ENCODE data around the gene FAM118A.
"Not testable (repeated sequence)": the region's sequence is repeated elsewhere in the genome, so short reads cannot be mapped to it uniquely, and the experiment has no call there.

Gene FAM118A

GRCh38 chr22:45328822-45329529 lies 19.2 kb downstream of the FAM118A start:
- in situ Hi-C loops (cut with MboI; ENCODE audit: low sequenced_read_pairs), result no loop called here

- in situ Hi-C loops (cut with MboI; ENCODE audit: low sequenced_read_pairs), result no loop called here
Measured at GRCh38 chr22:45329530-45329936, 19.8 kb downstream of the FAM118A start.

- in situ Hi-C loops (cut with MboI; ENCODE audit: low sequenced_read_pairs), result no loop called here
Measured at GRCh38 chr22:45330548-45330947, 20.8 kb downstream of the FAM118A start.

GRCh38 chr22:45331486-45331885 lies 21.8 kb downstream of the FAM118A start:
- in situ Hi-C loops (cut with MboI; ENCODE audit: low sequenced_read_pairs), result no loop called here

DNA sequence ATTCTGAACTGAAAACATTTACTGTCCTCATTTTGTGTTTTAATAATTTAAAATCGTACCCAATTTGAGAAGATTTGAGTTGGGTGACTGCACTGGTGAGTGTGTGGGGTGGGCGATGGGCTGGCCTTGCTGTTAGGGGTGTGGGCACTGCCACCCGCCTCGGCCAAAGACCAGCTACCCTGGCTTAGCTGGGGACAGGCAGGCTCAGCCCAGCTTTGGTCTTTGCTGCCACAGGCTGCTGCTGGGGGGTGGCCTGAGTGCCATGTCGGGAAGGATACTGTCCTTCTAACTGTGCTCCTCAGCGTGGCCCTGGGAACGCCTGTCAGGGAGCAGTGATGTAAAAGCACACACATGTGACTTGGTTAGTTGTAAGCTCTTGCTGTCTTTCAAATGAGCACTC lies 22.3 kb downstream of the FAM118A start:
- in situ Hi-C loops (cut with MboI; ENCODE audit: low sequenced_read_pairs), result no loop called here

DNA sequence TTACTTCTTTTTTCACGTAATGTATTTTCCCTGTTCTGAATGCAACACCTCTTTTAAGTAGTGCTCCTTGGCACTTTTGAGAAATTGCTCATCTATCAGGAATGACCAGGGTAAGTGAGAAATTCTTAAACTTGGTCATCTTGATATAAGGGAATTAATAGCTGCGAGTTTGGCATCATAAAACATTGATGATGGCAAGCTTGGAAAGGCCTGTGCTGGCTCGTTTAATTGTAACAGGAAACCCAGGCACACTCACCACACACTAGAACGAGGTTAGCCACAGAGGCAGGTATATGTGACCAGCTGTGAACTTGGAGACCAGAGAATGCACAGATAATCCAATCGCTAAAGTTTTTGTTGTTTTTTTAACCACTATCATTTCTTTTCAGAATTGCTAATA lies 24.3 kb downstream of the FAM118A start:
- in situ Hi-C loops (cut with MboI; ENCODE audit: low sequenced_read_pairs), result no loop called here

- in situ Hi-C loops (cut with MboI; ENCODE audit: low sequenced_read_pairs), result no loop called here
Measured at GRCh38 chr22:45334528-45334927, 24.8 kb downstream of the FAM118A start.

GRCh38 chr22:45335021-45335818 lies 25.5 kb downstream of the FAM118A start:
- in situ Hi-C loops (cut with MboI; ENCODE audit: low sequenced_read_pairs), result no loop called here

GRCh38 chr22:45335854-45336522 lies 26.3 kb downstream of the FAM118A start:
- in situ Hi-C loops (cut with MboI; ENCODE audit: low sequenced_read_pairs), result no loop called here

DNA sequence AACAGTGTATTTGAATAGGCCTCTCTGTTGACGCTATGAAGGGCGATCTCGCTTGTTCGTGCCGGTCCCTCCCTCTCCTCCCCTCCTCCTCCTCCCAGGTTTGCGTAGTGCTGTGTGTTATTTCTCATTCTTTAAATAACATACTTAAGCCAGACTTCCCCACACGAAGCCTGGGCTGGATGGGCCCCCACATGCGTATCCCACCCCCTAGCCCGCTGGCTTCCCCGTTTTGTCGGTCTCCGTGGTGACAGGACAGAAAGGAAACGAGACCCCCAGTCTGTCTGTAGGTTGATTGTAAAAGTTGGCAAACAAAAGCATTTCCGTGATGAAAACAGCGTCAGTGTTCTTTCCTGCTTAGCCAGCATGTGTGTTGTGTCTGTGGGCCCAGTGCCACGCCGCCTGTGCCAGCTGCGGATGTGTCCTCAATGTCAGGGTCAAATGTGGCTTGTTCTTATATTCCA lies 27.3 kb downstream of the FAM118A start:
- in situ Hi-C loops (cut with MboI; ENCODE audit: low sequenced_read_pairs), result no loop called here

GRCh38 chr22:45337536-45337935 lies 27.8 kb downstream of the FAM118A start:
- in situ Hi-C loops (cut with MboI; ENCODE audit: low sequenced_read_pairs), result no loop called here

GRCh38 chr22:45338795-45339194 lies 29.1 kb downstream of the FAM118A start:
- in situ Hi-C loops (cut with MboI; ENCODE audit: low sequenced_read_pairs), result no loop called here

GRCh38 chr22:45340323-45340722 lies 30.6 kb downstream of the FAM118A start:
- in situ Hi-C loops (cut with MboI; ENCODE audit: low sequenced_read_pairs), result no loop called here

GRCh38 chr22:45341498-45341897 lies 31.8 kb downstream of the FAM118A start:
- in situ Hi-C loops (cut with MboI; ENCODE audit: low sequenced_read_pairs), result no loop called here

DNA sequence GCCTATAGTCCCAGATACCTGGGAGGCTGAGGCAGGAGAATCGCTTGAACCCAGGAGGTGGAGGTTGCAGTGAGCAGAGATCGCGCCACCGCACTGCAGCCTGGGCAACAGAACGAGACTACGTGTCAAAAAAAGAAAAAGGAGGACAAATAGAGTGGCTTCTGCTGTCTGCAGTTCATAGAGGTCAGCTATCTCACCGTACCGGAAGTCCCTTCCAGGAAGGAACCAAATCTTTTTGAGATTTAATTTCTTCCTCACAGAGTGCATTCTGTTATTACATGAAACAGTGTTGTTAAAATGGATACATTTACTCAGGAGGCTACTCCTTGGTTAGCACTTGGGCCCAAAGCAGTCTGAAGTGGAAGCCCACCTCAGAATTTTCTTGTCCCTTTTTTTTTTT lies 33.4 kb downstream of the FAM118A start:
- in situ Hi-C loops (cut with MboI; ENCODE audit: low sequenced_read_pairs), result no loop called here

- in situ Hi-C loops (cut with MboI; ENCODE audit: low sequenced_read_pairs), result no loop called here
Measured at GRCh38 chr22:45344334-45344733, 34.6 kb downstream of the FAM118A start.

GRCh38 chr22:45349916-45350315 lies 40.2 kb downstream of the FAM118A start:
- in situ Hi-C loops (cut with MboI; ENCODE audit: low sequenced_read_pairs), result no loop called here

DNA sequence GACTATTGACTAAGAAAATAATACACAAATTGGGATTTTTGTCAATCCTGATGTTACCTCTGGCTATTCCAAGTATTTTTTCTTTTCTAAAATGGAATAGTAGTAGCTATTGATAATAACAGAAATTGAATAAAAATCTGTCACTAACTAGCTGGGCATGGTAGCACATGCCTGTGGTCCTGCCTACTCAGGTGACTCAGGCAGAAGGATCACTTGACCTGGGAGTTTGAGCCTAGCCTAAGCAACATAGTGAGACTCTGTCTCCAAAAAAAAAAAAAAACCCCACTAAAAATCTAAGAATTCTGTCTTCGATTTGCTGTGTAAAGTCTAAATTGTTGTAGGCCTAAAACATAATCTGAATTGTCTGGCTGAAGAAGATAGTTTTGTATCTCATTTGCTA lies 42.2 kb downstream of the FAM118A start:
- in situ Hi-C loops (cut with MboI; ENCODE audit: low sequenced_read_pairs), result no loop called here

DNA sequence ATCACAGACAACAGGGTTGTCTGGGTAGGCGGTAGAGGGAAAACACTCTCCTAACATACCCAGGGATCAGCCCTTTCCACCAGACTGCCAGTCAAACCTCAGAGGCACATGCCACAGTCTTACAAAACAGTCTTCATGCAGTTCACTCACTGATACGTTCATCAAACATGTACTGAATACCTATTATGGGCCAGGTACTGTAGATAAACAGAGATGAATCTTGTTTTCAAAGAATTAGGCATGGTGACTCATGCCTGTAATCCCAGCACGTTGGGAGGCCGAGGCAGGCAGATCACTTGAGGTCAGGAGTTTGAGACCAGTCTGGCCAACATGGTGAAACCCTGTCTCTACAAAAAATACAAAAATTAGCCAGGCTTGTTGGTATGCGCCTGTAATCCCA lies 43.0 kb downstream of the FAM118A start:
- in situ Hi-C loops (cut with MboI; ENCODE audit: low sequenced_read_pairs), result not testable (repeated sequence)

GRCh38 chr22:45353786-45354185 lies 44.1 kb downstream of the FAM118A start:
- in situ Hi-C loops (cut with MboI; ENCODE audit: low sequenced_read_pairs), result no loop called here

DNA sequence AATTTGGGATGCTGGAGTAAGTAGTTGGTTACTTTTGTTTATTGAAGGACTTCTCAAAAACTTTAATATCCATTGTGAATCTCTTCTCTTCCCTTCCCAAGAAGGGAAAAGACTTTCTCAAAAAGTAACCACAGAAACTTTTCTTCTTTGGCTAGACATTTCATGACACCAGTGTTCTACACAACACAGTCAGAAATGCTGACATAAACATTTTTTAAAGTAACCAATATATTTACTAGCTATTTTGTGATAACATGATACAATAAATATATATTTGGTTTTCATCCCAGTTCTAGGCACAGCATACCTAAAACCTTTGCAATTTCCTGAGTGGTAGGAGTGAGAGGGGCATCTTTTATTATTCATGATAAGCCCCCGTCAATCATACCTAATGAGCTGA lies 47.8 kb downstream of the FAM118A start:
- in situ Hi-C loops (cut with MboI; ENCODE audit: low sequenced_read_pairs), result no loop called here

GRCh38 chr22:45358127-45358526 lies 48.4 kb downstream of the FAM118A start:
- in situ Hi-C loops (cut with MboI; ENCODE audit: low sequenced_read_pairs), result no loop called here

All from HL-60/S4 treated with retinoic acid at 250 ng/mL for 4 days and 3 days (cell line).